OCI-LY1 (cell line): ENCODE data around the gene ADGRF1.

Experiments
- EZH2 ChIP-seq: fragments of 200-600 bp; sonication (generic), shearing (Covaris generic); IDR thresholded peaks from 2 replicates; pipeline ENCODE4 v1.8.0; 2017; ENCODE audit warnings: borderline replicate concordance, mixed run types, mild to moderate bottlenecking, antibody characterized with exemption, low read length, moderate library complexity, mixed read lengths
- TF ChIP-seq, protein P1 (sequence below): fragments of 200-600 bp; sonication (generic), shearing (Covaris generic); IDR thresholded peaks from 2 replicates; pipeline ENCODE4 v1.5.1; 2017; ENCODE audit warnings: mild to moderate bottlenecking, antibody characterized with exemption, low read length, moderate library complexity, mixed read lengths

GRCh38 chr6:47031656-47032055, 10.5 kb downstream of the ADGRF1 start:
- TF ChIP-seq, protein P1, sequence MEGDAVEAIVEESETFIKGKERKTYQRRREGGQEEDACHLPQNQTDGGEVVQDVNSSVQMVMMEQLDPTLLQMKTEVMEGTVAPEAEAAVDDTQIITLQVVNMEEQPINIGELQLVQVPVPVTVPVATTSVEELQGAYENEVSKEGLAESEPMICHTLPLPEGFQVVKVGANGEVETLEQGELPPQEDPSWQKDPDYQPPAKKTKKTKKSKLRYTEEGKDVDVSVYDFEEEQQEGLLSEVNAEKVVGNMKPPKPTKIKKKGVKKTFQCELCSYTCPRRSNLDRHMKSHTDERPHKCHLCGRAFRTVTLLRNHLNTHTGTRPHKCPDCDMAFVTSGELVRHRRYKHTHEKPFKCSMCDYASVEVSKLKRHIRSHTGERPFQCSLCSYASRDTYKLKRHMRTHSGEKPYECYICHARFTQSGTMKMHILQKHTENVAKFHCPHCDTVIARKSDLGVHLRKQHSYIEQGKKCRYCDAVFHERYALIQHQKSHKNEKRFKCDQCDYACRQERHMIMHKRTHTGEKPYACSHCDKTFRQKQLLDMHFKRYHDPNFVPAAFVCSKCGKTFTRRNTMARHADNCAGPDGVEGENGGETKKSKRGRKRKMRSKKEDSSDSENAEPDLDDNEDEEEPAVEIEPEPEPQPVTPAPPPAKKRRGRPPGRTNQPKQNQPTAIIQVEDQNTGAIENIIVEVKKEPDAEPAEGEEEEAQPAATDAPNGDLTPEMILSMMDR = no peak
- TF ChIP-seq EZH2 = no peak
